DOHH2 (cell line): Measurements from ENCODE around the gene ADNP.

Experiments used
- H3F3A ChIP-seq: fragments of 200-600 bp; sonication (generic), shearing (Covaris generic); 2 replicates; pipeline ENCODE4 v1.6.0; 2016; ENCODE audit warnings: antibody characterized with exemption, mild to moderate bottlenecking; ENCODE audit not compliant: control insufficient read depth, insufficient read depth
- H3K27ac ChIP-seq: fragments of 200-600 bp; sonication (generic); 2 replicates; pipeline ENCODE4 v1.5.1; 2014; ENCODE audit warnings: low read depth, mild to moderate bottlenecking, low read length, moderate library complexity
- H3K27me3 ChIP-seq: fragments of 200-600 bp; sonication (generic); 2 replicates; pipeline ENCODE4 v1.6.1; 2014; ENCODE audit warnings: mild to moderate bottlenecking, low read length, mixed read lengths; ENCODE audit not compliant: control insufficient read depth
- H3K36me3 ChIP-seq: fragments of 200-600 bp; sonication (generic); 2 replicates; pipeline ENCODE4 v1.6.1; 2014; ENCODE audit warnings: mild to moderate bottlenecking, low read length, moderate library complexity, mixed read lengths; ENCODE audit not compliant: control insufficient read depth
- H3K4me1 ChIP-seq: fragments of 200-600 bp; sonication (generic); 2 replicates; pipeline ENCODE4 v1.6.1; 2014; ENCODE audit warnings: mild to moderate bottlenecking, low read length, mixed read lengths; ENCODE audit not compliant: control insufficient read depth
- H3K4me2 ChIP-seq: fragments of 200-600 bp; sonication (generic); 2 replicates; pipeline ENCODE4 v1.6.0; 2014; ENCODE audit warnings: mild to moderate bottlenecking, low read length, moderate library complexity
- H3K4me3 ChIP-seq: fragments of 200-600 bp; sonication (generic); 2 replicates; pipeline ENCODE4 v1.5.1; 2014; ENCODE audit warnings: mild to moderate bottlenecking, low read length, mixed read lengths
- H3K79me2 ChIP-seq: fragments of 200-600 bp; sonication (generic); 2 replicates; pipeline ENCODE4 v1.6.1; 2014; ENCODE audit warnings: mild to moderate bottlenecking, low read length, mixed read lengths; ENCODE audit not compliant: control insufficient read depth
- H3K9me2 ChIP-seq: fragments of 200-600 bp; sonication (generic); replicated peaks from 2 replicates; pipeline ENCODE4 v1.6.1; 2014; ENCODE audit warnings: mild to moderate bottlenecking, low read length, mixed read lengths; ENCODE audit not compliant: control insufficient read depth
- H3K9me3 ChIP-seq: fragments of 200-600 bp; sonication (generic); 2 replicates; pipeline ENCODE4 v1.6.1; 2014; ENCODE audit warnings: antibody characterized with exemption, low read length, mixed read lengths; ENCODE audit not compliant: control insufficient read depth, insufficient read depth
- H4K20me1 ChIP-seq: fragments of 200-600 bp; sonication (generic); 2 replicates; pipeline ENCODE4 v1.6.0; 2014; ENCODE audit warnings: low read depth, mild to moderate bottlenecking, antibody characterized with exemption, low read length, moderate library complexity; ENCODE audit not compliant: control insufficient read depth, insufficient read depth
- CTCF ChIP-seq: fragments of 200-600 bp; sonication (generic); IDR thresholded peaks from one replicate; pipeline ENCODE4 v1.5.1; 2014; ENCODE audit warnings: antibody characterized with exemption, mild to moderate bottlenecking, low read depth, low read length; ENCODE audit not compliant: poor library complexity, severe bottlenecking
- EZH2phosphoT487 ChIP-seq: fragments of 200-600 bp; sonication (generic); IDR thresholded peaks from 2 replicates; pipeline ENCODE4 v1.6.1; 2017; ENCODE audit warnings: borderline replicate concordance, mild to moderate bottlenecking, antibody characterized with exemption, low read length, moderate library complexity, mixed read lengths

ADNP gene

DNA sequence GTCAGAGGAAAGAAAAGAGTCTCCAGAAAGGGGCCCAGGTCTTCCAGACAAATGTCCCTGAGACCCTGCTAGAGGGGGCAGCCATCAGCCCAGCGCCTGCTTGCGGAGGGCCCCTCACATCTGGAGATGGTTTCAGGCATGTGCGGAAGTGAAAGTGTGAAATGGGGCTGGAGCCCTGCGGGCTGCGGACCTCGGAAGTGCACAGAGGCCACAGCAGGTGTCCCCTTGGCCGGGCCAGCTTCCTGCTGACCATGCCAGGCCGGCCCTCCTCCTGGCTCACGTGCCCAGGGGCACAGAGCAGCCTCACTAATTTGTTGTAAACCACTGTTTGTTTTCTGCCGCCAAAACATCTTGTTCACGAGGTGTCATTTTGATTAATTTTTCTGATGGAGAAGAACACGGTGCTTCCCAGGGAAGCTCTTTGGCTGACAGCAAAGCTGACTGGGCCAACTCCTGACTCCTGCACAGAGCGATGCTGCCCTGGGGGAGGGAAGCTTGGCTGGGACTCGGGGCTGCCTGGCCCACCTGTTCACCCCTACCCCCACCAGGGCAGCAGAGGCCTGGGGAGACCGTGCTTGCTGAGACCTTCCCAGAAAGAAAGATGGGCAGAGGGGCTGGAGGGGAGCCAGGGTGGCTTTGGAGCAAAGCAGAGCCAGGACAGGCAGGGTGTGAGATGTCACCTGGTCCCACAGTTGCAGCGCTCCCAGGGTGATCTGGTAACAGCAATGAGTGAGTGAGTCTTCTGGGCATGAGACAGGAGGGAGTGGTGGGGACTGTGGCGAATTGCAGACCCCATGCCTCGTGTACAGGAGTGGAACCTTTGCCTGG is 82.2 kb downstream of the ADNP start:
- peaks cover 4% of the 10 kb centered on the region; the same call in 1 of the 2 replicates for H3F3A ChIP-seq
- H4K20me1 ChIP-seq, result no peaks in the 10 kb centered on the region
- no peaks in the 10 kb centered on the region for H3K9me2 ChIP-seq
- no peak for TF ChIP-seq EZH2phosphoT487
- no peak for TF ChIP-seq CTCF
- no peaks in the 10 kb centered on the region for H3K9me3 ChIP-seq
- H3K36me3 ChIP-seq, result peaks cover 90% of the 10 kb centered on the region
- H3K4me2 ChIP-seq, result peak overlapping the region; percentile 17
- H3K27me3 ChIP-seq, result no peaks in the 10 kb centered on the region
- no peak overlapping the region for H3K4me3 ChIP-seq
- H3K4me1 ChIP-seq, result peaks cover 61% of the 10 kb centered on the region
- H3K79me2 ChIP-seq, result peaks cover 63% of the 10 kb centered on the region
- peak overlapping the region; percentile 58 for H3K27ac ChIP-seq

- H3F3A ChIP-seq, result peaks cover 4% of the 10 kb centered on the region; the same call in 1 of the 2 replicates
- H3K9me2 ChIP-seq, result no peaks in the 10 kb centered on the region
- peaks cover 68% of the 10 kb centered on the region for H3K4me1 ChIP-seq
- peak overlapping the region; percentile 17 for H3K4me2 ChIP-seq
- peaks cover 91% of the 10 kb centered on the region for H3K36me3 ChIP-seq
- H3K4me3 ChIP-seq, result no peak overlapping the region
- H3K9me3 ChIP-seq, result no peaks in the 10 kb centered on the region
- no peaks in the 10 kb centered on the region for H3K27me3 ChIP-seq
- TF ChIP-seq CTCF (no peak), EZH2phosphoT487 (no peak)
- peak overlapping the region; percentile 58 for H3K27ac ChIP-seq
- peaks cover 66% of the 10 kb centered on the region for H3K79me2 ChIP-seq
- H4K20me1 ChIP-seq, result no peaks in the 10 kb centered on the region
Observed at GRCh38 chr20:50848341-50848808, 82.9 kb downstream of the ADNP start.

- TF ChIP-seq CTCF, result no peak
- TF ChIP-seq EZH2phosphoT487, result no peak
- H3F3A ChIP-seq, result peaks cover 4% of the 10 kb centered on the region; the same call in 1 of the 2 replicates
- no peak overlapping the region for H3K4me3 ChIP-seq
- H4K20me1 ChIP-seq, result no peaks in the 10 kb centered on the region
- no peaks in the 10 kb centered on the region for H3K9me2 ChIP-seq
- no peaks in the 10 kb centered on the region for H3K9me3 ChIP-seq
- H3K36me3 ChIP-seq, result peaks cover 93% of the 10 kb centered on the region
- no peaks in the 10 kb centered on the region for H3K27me3 ChIP-seq
- H3K27ac ChIP-seq, result no peak overlapping the region
- no peak overlapping the region for H3K4me2 ChIP-seq
- peaks cover 91% of the 10 kb centered on the region for H3K4me1 ChIP-seq
- peaks cover 73% of the 10 kb centered on the region for H3K79me2 ChIP-seq
Observed at GRCh38 chr20:50845566-50846215, 85.5 kb downstream of the ADNP start.
